Panc1 (cell line): ENCODE measurements around the gene NUP98.

Source experiments
- CTCF ChIP-seq: fragments of 450-650 bp; IDR thresholded peaks from 2 replicates; pipeline ENCODE4 v1.5.1; 2017; ENCODE audit warnings: mild to moderate bottlenecking
- POLR2AphosphoS5 ChIP-seq: IDR thresholded peaks from 2 replicates; pipeline ENCODE4 v1.6.1; 2012; ENCODE audit warnings: mild to moderate bottlenecking, low read depth, low read length, moderate library complexity
- REST ChIP-seq, 2 experiments: IDR thresholded peaks; 2 replicates each; pipeline ENCODE4 v1.6.1; 2011 to 2012; ENCODE audit warnings: low read depth in 2 of 2, control low read depth in 1 of 2, low read length in 1 of 2, mild to moderate bottlenecking in 1 of 2, moderate library complexity in 1 of 2; ENCODE audit not compliant: insufficient read depth in 1 of 2
- SIN3A ChIP-seq: IDR thresholded peaks from 2 replicates; pipeline ENCODE4 v1.6.1; 2012; ENCODE audit warnings: low read depth, mild to moderate bottlenecking, low read length, moderate library complexity, borderline replicate concordance; ENCODE audit not compliant: insufficient read depth

- no peak for TF ChIP-seq CTCF
- TF ChIP-seq REST (IDR thresholded peaks at IDR 0.05; ENCODE audit: insufficient read depth in 1 of 2, low read depth in 2 of 2, low read length in 1 of 2), result no peak
- no peak for TF ChIP-seq POLR2AphosphoS5
- no peak for TF ChIP-seq SIN3A
Measured at GRCh38 chr11:3639841-3640240, 157.5 kb downstream of the NUP98 start.
